Neuronal stem cell (in vitro differentiated cells): ENCODE measurements around the gene CHST11.
"Not testable (repeated sequence)": the region's sequence is repeated elsewhere in the genome, so short reads cannot be mapped to it uniquely, and the experiment has no call there.

ENCODE experiments used
- DNase-seq: peaks from one replicate; pipeline ENCODE4 v3.0.0-alpha.2; 2013; ENCODE audit warnings: low spot score
- H2AFZ ChIP-seq: one replicate; pipeline ENCODE4 v1.6.1; 2013; ENCODE audit warnings: mild to moderate bottlenecking, low read length, inconsistent platforms
- H2AK5ac ChIP-seq: 2 replicates; pipeline ENCODE4 v1.6.1; 2013; ENCODE audit warnings: low read depth, mild to moderate bottlenecking, inconsistent platforms, low read length, moderate library complexity, mixed read lengths
- H2BK120ac ChIP-seq: 2 replicates; pipeline ENCODE4 v1.6.1; 2013; ENCODE audit warnings: low read depth, mild to moderate bottlenecking, inconsistent platforms, low read length, moderate library complexity, mixed read lengths
- H2BK12ac ChIP-seq: one replicate; pipeline ENCODE4 v1.6.1; 2013; ENCODE audit warnings: low read length, inconsistent platforms
- H2BK15ac ChIP-seq: 2 replicates; pipeline ENCODE4 v1.6.1; 2013; ENCODE audit warnings: mild to moderate bottlenecking, low read length, inconsistent platforms, mixed read lengths
- H2BK5ac ChIP-seq: one replicate; pipeline ENCODE4 v1.6.1; 2013; ENCODE audit warnings: inconsistent platforms, mild to moderate bottlenecking, low read length, moderate library complexity
- H3K14ac ChIP-seq: one replicate; pipeline ENCODE4 v1.6.1; 2013; ENCODE audit warnings: low read length, inconsistent platforms
- H3K18ac ChIP-seq: 2 replicates; pipeline ENCODE4 v1.6.1; 2013; ENCODE audit warnings: low read length, inconsistent platforms
- H3K23ac ChIP-seq: 2 replicates; pipeline ENCODE4 v1.6.1; 2013; ENCODE audit warnings: low read depth, mild to moderate bottlenecking, mixed read lengths, low read length, inconsistent platforms; ENCODE audit not compliant: poor library complexity
- H3K27ac ChIP-seq: replicated peaks from 3 replicates; pipeline ENCODE4 v1.5.1; 2013; ENCODE audit warnings: low read length, inconsistent platforms
- H3K27me3 ChIP-seq, 3 experiments: 2 replicates each; pipeline ENCODE4 v1.6.1; 2013; ENCODE audit warnings: low read length in 3 of 3, mild to moderate bottlenecking in 2 of 3, inconsistent platforms in 1 of 3, low read depth in 1 of 3, mixed read lengths in 1 of 3, moderate library complexity in 1 of 3; ENCODE audit not compliant: control insufficient read depth in 3 of 3, insufficient read depth in 3 of 3
- H3K36me3 ChIP-seq, 2 donors: replicated peaks in 1 of 2; 2 replicates each; pipeline ENCODE4 v1.6.1; 2013; ENCODE audit warnings: low read length in 2 of 2; ENCODE audit not compliant: control insufficient read depth in 2 of 2, insufficient read depth in 2 of 2
- H3K4ac ChIP-seq: 2 replicates; pipeline ENCODE4 v1.6.1; 2013; ENCODE audit warnings: inconsistent platforms, mild to moderate bottlenecking, low read length, moderate library complexity
- H3K4me1 ChIP-seq, 2 donors: 1 replicate in 1 of 2; 2 replicates in 1 of 2; pipeline ENCODE4 v1.6.1; 2013; ENCODE audit warnings: low read length in 2 of 2, low read depth in 1 of 2; ENCODE audit not compliant: control insufficient read depth in 2 of 2, insufficient read depth in 1 of 2
- H3K4me2 ChIP-seq: one replicate; pipeline ENCODE4 v1.6.1; 2013; ENCODE audit warnings: mild to moderate bottlenecking, low read length, inconsistent platforms; ENCODE audit not compliant: insufficient read depth, poor library complexity, severe bottlenecking
- H3K4me3 ChIP-seq, 2 donors: 2 replicates each; pipeline ENCODE4 v1.5.1; 2013; ENCODE audit warnings: low read length in 2 of 2, mild to moderate bottlenecking in 2 of 2, inconsistent platforms in 1 of 2, moderate library complexity in 1 of 2
- H3K79me1 ChIP-seq: one replicate; pipeline ENCODE4 v1.6.1; 2013; ENCODE audit warnings: low read depth, mild to moderate bottlenecking, inconsistent platforms, low read length, moderate library complexity
- H3K9ac ChIP-seq: one replicate; pipeline ENCODE4 v1.6.1; 2013; ENCODE audit warnings: mild to moderate bottlenecking, low read depth, low read length, inconsistent platforms; ENCODE audit not compliant: poor library complexity
- H3K9me3 ChIP-seq, 2 donors: replicated peaks in 1 of 2; 2 replicates each; pipeline versions ENCODE3 to v1.6.1; 2013; ENCODE audit warnings: low read length in 2 of 2, mild to moderate bottlenecking in 2 of 2, inconsistent platforms in 1 of 2, low read depth in 1 of 2, mixed read lengths in 1 of 2, moderate library complexity in 1 of 2; ENCODE audit not compliant: control insufficient read depth in 2 of 2, insufficient read depth in 1 of 2
- H4K8ac ChIP-seq: one replicate; pipeline ENCODE4 v1.6.1; 2013; ENCODE audit warnings: low read depth, mild to moderate bottlenecking, inconsistent platforms, low read length, moderate library complexity
- H4K91ac ChIP-seq: one replicate; pipeline ENCODE4 v1.6.1; 2013; ENCODE audit warnings: low read length, low read depth, mild to moderate bottlenecking, inconsistent platforms; ENCODE audit not compliant: poor library complexity
- WGBS, 2 donors: extraction: QIAGEN DNeasy Blood & Tissue Kit; methylation state at CpG; one replicate each; pipeline ENCODE4 v1.1.7; 2013; ENCODE audit warnings: missing lambda C conversion rate in 2 of 2, mixed read lengths in 1 of 2; ENCODE audit not compliant: insufficient read length in 2 of 2, insufficient replicate concordance in 1 of 2; ENCODE audit errors: extremely low coverage in 2 of 2; 5-methylcytosine and 5-hydroxymethylcytosine counted together

The CHST11 gene

GRCh38 chr12:104570174-104570907, 113.6 kb downstream of the CHST11 start:
- no peak overlapping the region for H3K4me2 ChIP-seq
- H2BK5ac ChIP-seq = no peak overlapping the region
- H3K18ac ChIP-seq = no peak overlapping the region
- H2AFZ ChIP-seq = no peak overlapping the region
- H3K4me1 ChIP-seq = peaks cover 0 to 4% of the 10 kb centered on the region in 2 donors
- no peaks in the 10 kb centered on the region for H3K79me1 ChIP-seq
- no peaks in the 10 kb centered on the region for H3K36me3 ChIP-seq
- no peak overlapping the region for H4K8ac ChIP-seq
- H3K9ac ChIP-seq = no peak overlapping the region
- H2BK15ac ChIP-seq = no peak overlapping the region
- no peak overlapping the region for H2BK120ac ChIP-seq
- H4K91ac ChIP-seq = no peak overlapping the region
- WGBS, 2 donors = no CpG with 5 or more reads among the region's 12 CpGs
- H2BK12ac ChIP-seq = no peak overlapping the region
- H3K9me3 ChIP-seq = peaks cover 0 to 8% of the 10 kb centered on the region in 2 donors
- no peak overlapping the region for H3K14ac ChIP-seq
- no peak for DNase-seq
- no peaks in the 10 kb centered on the region for H3K27me3 ChIP-seq
- H3K27ac ChIP-seq = no peak overlapping the region
- H3K4ac ChIP-seq = no peak overlapping the region
- H3K4me3 ChIP-seq = no peak overlapping the region
- H3K23ac ChIP-seq = no peak overlapping the region
- no peak overlapping the region for H2AK5ac ChIP-seq

GRCh38 chr12:104571328-104571727, 114.6 kb downstream of the CHST11 start:
- Histone ChIP-seq H3K18ac (no peak overlapping the region), H2BK120ac (no peak overlapping the region), H2BK15ac (no peak overlapping the region), H3K36me3 (no peaks in the 10 kb centered on the region), H3K9ac (no peak overlapping the region), H3K79me1 (peaks cover 2% of the 10 kb centered on the region), H2AK5ac (no peak overlapping the region), H2BK12ac (no peak overlapping the region), H4K8ac (no peak overlapping the region), H3K27me3 (no peaks in the 10 kb centered on the region), H3K4me2 (no peak overlapping the region), H2BK5ac (no peak overlapping the region), H4K91ac (no peak overlapping the region), H3K14ac (no peak overlapping the region), H2AFZ (no peak overlapping the region), H3K23ac (no peak overlapping the region), H3K4me1 (peaks cover 0 to 4% of the 10 kb centered on the region in 2 donors), H3K9me3 (peaks cover 0 to 6% of the 10 kb centered on the region in 2 donors), H3K4ac (no peak overlapping the region), H3K4me3 (no peak overlapping the region), H3K27ac (no peak overlapping the region)
- no CpG with 5 or more reads among the region's 8 CpGs for WGBS, 2 donors
- DNase-seq = no peak

GRCh38 chr12:104574353-104574752, 117.6 kb downstream of the CHST11 start:
- H3K4ac ChIP-seq, H3K4me1 ChIP-seq, H3K9me3 ChIP-seq, H3K79me1 ChIP-seq, H3K27me3 ChIP-seq, H2BK120ac ChIP-seq, H3K23ac ChIP-seq, H2AFZ ChIP-seq, H2AK5ac ChIP-seq, H3K9ac ChIP-seq, H2BK12ac ChIP-seq, H3K4me2 ChIP-seq, H3K18ac ChIP-seq, H2BK5ac ChIP-seq, H3K27ac ChIP-seq, H2BK15ac ChIP-seq, DNase-seq, H3K36me3 ChIP-seq, H3K14ac ChIP-seq, H4K8ac ChIP-seq, H4K91ac ChIP-seq, H3K4me3 ChIP-seq: not testable (repeated sequence)
- no CpG with 5 or more reads among the region's 3 CpGs for WGBS, 2 donors

GRCh38 chr12:104574758-104575157, 118.0 kb downstream of the CHST11 start:
- not testable (repeated sequence) for H2BK15ac ChIP-seq, H3K27me3 ChIP-seq, H2AFZ ChIP-seq, H3K14ac ChIP-seq, H3K4me3 ChIP-seq, H3K18ac ChIP-seq, H3K4ac ChIP-seq, H3K36me3 ChIP-seq, H2BK5ac ChIP-seq, H3K27ac ChIP-seq, H2BK120ac ChIP-seq, H3K4me2 ChIP-seq, H4K8ac ChIP-seq, H3K4me1 ChIP-seq, H3K23ac ChIP-seq, DNase-seq, H2BK12ac ChIP-seq, H2AK5ac ChIP-seq, H3K9ac ChIP-seq, H3K79me1 ChIP-seq, H4K91ac ChIP-seq, H3K9me3 ChIP-seq
- no CpG with 5 or more reads among the region's 6 CpGs for WGBS, 2 donors
